GM20431 (cell line): ENCODE measurements around the gene TRIO.
"Not testable (repeated sequence)": the region's sequence is repeated elsewhere in the genome, so short reads cannot be mapped to it uniquely, and the experiment has no call there.

Experiments
- in situ Hi-C: fragments of 300-500 bp; cut with MseI, MboI; formaldehyde crosslinking; loops from one replicate; pipeline ENCODE4 v1.15.0; 2020; ENCODE audit warnings: low sequenced_read_pairs; ENCODE audit not compliant: unreplicated experiment

The TRIO gene

DNA sequence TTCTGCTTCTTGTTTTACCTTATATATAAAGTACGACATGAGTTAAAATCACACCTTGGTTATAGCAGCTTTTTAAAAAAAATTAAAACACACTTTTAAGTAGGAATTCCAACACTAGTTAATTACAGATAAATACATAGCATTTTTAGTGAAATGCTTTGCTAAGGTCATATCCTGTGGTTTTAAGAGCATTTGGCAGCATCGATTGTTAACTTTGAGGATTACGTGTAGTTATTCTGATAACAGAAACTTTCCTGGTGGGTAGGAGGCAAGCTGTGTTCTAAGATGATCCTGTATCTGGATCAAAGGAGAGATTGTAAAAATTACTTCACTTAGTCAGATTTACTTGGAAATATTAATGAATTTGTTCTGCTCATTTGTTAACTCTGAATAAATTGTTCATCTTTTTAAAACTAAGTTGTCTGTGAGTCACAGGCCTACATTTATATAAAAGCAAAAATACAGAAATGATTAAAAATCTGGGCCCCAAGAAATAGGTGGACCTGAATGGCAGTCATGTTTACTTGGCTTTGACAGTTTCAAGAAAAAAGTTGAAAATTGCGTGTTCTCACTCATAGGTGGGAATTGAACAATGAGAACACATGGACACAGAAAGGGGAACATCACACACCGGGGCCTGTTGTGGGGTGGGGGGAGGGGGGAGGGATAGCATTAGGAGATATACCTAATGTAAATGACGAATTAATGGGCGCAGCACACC is 58.3 kb downstream of the TRIO start:
- in situ Hi-C loops = no loop called here

DNA sequence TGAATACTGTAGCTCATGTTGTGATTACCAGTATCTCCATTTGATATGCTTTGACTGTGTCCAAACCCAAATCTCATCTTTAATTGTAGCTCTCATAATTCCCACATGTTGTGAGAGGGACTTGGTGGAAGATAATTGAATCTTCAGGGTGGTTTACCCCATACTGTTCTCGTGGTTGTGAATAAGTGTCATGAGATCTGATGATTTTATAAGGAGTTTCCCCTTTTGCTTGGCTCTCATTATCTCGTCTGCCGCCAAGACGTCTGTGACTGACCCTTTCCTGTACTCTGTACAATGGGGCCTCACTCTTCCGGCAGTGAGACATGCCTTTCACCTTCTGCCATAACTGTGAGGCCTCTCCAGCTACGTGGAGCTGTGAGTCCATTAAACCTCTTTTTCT is 59.3 kb downstream of the TRIO start:
- in situ Hi-C loops = no loop called here

- in situ Hi-C loops = no loop called here
Measured at GRCh38 chr5:14204011-14204670, 61.0 kb downstream of the TRIO start.

DNA sequence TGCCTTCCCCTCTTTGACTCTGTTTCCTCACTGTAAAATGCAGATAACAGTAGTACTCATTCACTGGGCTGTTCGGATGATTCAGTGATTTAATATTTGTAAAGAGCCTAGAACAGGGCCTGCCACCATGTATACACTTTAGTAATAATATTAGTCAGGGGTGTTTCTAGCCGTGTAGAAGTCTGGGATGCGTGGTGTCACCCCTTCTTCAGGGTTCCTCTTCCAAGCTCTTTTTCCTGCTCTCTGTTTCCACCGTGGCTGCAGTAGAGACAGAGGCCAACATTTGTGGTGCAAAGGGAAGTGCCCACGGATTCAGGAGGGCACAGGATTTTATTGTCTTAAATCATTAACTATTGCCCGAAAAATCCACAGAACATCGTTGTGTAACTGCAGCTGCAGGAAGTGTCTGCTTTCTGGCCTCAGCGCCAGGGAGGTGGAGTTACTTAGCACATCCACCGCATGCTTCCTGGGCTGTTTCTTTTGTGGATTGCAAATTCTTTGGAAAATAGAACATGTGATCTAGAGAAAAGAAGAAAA is 61.7 kb downstream of the TRIO start:
- in situ Hi-C loops = no loop called here

GRCh38 chr5:14206028-14206725 is 63.0 kb downstream of the TRIO start:
- in situ Hi-C loops = no loop called here

GRCh38 chr5:14207428-14207827 is 64.3 kb downstream of the TRIO start:
- in situ Hi-C loops = not testable (repeated sequence)

DNA sequence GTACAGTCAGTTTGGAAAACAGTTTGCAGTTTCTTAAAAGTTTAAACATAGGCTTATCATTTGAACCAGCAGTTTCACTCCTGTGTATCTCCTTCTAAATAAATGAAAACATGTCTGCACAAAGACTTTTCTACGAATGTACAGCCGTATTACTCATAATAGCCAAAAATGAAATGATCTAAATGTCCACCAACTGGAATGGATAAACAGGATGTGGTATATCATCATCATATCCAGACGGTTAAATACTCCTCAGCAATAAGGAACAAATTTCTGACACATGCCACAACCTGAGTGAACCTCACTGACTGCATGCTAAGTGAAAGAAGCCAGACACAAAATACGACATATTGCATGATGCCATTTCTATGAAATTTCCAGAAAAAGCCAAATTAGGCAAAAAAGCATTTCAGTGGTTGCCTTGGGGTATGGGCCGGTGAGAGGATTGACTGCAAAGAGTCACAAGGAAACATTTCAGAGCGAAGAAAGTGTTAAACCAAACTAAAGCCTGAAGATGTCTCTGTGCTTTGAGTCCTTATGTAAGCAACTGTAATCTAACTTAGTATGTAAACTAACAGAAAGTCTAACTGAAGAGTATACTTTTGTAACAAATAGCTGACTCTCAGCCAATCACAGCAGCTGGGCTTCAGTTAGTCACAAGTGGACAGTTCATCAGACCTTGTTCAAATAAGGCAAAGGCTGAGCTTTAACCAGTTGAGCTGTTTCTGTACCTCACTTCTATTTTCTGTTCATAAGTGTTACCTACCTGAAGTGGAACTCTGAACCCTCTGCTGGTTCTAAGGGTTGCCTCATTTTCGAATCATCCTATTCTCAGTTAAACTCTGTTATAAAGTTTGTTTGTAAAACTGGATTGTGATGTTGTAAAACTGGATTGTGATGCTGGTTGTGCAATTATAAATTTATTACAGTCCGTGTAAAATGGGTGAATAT is 65.2 kb downstream of the TRIO start:
- in situ Hi-C loops = no loop called here

DNA sequence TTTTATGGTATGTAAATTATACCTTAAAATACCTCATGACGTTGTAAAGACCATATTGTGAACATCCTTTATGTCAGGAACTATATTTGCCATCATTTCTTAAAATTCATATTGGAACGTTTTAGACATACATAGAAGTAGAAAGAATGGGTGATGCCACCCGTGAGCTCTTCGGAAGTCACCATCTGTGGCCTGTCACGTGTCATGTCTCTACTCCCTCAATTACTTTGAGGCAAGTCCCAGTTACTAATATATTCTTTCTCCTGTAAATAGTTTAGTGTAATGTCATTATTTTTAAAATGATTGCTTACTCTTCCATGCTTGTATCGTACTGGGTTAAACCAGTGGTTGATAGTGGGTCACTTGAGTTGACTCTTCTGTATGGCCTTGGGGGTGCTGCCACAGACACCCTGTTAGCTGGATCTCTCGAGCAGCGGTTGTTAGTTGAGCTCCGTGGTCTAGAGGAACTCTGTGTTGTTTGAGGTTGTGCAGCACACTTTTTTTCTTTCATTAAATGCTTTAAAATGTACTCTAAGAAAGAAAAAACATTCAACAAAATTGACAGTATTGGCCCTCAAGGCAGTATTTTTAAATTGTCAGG is 66.2 kb downstream of the TRIO start:
- in situ Hi-C loops = no loop called here

DNA sequence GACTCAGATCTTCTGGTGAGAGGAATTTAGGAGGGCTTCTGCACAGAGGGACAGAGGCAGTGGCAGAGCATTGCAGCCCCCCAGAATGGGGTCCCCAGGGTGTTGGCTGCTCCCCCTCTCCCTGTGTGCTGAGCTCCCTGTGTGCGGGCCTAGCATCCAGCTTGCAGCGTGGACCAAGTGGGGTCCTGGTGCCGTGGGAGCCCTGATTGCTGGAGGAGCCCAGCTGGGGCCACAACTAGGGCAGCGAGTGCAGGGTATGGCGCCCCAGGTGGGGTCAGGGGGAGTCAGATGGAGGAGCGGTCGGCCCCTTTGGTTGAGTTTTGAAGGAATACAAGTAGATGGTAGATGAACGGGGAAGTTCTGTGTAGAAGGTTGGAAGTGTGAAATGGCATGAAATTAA is 66.7 kb downstream of the TRIO start:
- in situ Hi-C loops = no loop called here

- in situ Hi-C loops = no loop called here
Measured at GRCh38 chr5:14210729-14211128, 67.6 kb downstream of the TRIO start.

GRCh38 chr5:14211818-14212803 is 69.0 kb downstream of the TRIO start:
- in situ Hi-C loops = no loop called here

- in situ Hi-C loops = no loop called here
Measured at GRCh38 chr5:14212838-14213237, 69.7 kb downstream of the TRIO start.

GRCh38 chr5:14213253-14213652 is 70.1 kb downstream of the TRIO start:
- in situ Hi-C loops = no loop called here

GRCh38 chr5:14213813-14214585 is 70.9 kb downstream of the TRIO start:
- in situ Hi-C loops = no loop called here

DNA sequence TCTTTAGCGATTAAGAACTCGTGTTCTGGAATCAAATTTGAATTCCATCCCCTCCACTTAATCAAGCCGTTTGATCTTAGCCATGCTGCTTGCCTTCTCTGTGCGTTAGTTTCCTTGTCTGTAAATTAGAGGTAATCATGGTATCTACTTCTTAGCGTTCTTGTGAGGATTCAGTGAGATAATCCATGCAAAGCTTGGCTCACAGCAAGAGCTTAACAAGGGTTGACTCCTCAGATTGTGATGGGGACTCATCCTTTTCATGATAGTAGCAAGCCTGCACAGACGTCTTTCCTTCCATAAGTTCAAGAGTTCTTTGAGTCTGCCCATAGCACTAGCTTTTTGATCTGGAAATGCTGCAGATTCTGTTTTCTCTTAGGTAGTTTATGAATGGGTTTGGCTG is 72.8 kb downstream of the TRIO start:
- in situ Hi-C loops = no loop called here

DNA sequence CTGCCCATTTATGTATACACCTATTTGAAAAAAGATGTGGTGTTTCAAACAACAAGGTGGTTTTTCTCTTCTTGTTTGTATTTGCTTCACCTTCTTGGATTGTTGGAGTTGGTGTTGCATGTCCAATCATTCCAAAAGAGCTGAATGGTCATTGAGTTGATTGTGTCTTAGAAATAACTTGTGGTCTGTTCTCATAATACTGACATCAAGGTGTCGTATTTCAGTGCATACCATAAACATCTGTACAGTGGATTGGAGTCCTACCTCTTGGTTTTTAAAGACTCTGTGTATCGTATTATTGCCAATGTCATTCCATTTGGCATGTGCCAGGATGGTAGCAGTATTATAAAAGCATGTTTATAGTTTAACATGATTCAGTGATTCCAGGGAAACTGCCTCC is 73.2 kb downstream of the TRIO start:
- in situ Hi-C loops = no loop called here

- in situ Hi-C loops = no loop called here
Measured at GRCh38 chr5:14216902-14217301, 73.8 kb downstream of the TRIO start.

- in situ Hi-C loops = no loop called here
Measured at GRCh38 chr5:14217587-14217986, 74.4 kb downstream of the TRIO start.
